ENCODE measurements around the gene OR2W1.

Gene OR2W1, protein sequence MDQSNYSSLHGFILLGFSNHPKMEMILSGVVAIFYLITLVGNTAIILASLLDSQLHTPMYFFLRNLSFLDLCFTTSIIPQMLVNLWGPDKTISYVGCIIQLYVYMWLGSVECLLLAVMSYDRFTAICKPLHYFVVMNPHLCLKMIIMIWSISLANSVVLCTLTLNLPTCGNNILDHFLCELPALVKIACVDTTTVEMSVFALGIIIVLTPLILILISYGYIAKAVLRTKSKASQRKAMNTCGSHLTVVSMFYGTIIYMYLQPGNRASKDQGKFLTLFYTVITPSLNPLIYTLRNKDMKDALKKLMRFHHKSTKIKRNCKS

DNA sequence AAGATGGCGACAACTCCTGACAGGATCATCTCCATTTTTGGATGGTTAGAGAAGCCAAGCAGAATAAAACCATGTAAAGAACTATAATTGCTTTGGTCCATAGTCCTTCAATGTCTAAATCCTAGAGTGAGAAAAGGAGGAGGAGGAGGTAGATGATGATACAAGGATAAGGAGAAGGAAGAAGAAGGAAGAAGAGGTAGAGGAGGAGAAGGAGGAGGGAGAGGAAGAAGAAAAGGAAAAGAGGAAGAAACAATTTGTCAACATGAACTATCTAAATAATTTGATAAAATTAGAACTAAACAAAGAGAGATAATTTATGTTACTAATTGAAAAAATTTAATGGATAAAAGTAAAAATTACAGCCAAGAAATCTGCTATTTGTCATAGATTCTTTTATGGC, at the start of gene OR2W1:
Gene OR2W1, minus strand, starts transcription at position 101 of the 400 bp plus-strand sequence. Its CDS starts 0 bp downstream, at position 101.
- no peak for DNase-seq (ENCODE audit: low read depth in 2 of 2)

DNA sequence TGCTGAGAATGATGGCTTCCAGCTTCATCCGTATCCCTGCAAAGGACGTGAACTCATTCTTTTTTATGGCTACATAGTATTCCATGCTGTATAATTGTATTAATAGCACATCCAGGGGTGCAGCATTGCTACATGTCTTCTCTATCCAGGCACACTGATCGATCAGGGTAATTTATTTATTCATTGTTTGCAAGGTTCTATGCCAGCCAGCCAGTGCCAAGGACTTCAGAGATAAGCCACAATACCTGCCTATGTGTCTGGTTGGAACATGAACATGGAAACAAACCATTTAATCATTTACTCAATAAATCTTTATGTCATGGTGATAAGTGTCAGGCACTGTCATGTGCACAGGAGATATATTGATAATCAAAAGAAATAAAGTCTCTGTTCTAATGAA, 48.0 kb upstream of the OR2W1 start:
- no peak for DNase-seq (ENCODE audit: low read depth in 2 of 2)

DNA sequence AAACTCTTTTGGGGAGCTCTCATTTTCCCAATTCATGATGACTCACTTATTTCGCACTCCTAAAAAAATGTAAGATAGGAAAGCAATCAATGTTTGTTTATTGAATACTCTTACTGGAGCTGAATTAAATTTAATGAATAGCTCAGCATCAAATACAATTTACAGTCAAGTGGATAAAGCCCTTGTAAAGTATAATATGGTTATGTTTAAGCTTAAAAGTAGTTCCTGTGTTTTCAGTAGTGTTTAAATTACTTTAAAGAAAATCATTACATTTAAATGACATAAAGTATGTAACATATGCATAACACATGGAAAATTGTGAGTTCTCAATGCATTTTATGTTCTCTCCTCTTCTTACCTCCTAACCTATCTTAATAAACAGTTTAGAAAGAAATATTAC, 42.2 kb upstream of the OR2W1 start, which contains the start of gene OR2B3:
Gene OR2B3, minus strand, starts transcription at position 101 of the 400 bp plus-strand sequence. Its CDS starts 65 bp downstream, at position 36.
- DNase-seq (ENCODE audit: low read depth in 2 of 2) = no peak

DNA sequence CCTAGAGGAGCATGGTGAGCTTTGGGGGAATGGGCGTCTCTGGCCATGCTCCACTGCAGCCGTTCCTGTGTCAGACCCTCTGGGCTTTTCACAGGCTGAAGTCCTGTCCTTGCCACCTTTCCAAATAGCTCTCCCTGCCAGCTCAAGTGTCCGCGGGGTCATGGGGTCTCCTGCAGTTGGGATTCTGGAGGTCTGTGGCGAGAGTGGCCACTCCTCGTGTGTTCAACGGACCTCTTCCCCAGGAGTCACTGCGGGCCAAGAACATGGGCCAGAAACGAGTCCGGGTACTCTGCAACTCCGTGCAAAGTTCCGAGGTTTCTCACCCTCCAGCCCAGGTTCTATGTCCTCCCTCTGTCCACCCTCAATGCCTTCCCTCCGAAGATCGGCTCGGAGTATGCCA, 37.5 kb upstream of the OR2W1 start:
- no peak for DNase-seq (ENCODE audit: low read depth in 2 of 2)

DNA sequence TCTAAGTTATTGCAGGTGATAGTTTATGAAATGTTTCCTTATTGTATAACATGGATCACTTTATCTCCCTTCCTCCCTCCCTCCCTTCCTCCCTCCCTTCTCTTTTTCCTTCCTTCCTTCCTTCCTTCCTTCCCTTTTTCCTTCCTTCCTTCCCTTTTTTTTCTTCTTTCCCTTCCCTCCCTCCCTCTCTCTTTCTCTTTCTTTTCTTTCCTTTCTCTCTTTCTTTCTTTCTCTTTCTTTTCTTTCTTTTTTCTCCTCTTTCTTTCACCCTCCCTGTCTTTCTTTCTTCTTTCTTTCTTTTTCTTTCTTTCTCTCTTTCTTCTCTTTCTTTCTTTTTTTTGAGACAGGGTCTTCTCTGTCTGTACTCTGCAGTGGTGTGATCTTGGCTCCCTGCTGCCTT, 36.3 kb upstream of the OR2W1 start:
- no peak for DNase-seq (ENCODE audit: low read depth in 2 of 2)

DNA sequence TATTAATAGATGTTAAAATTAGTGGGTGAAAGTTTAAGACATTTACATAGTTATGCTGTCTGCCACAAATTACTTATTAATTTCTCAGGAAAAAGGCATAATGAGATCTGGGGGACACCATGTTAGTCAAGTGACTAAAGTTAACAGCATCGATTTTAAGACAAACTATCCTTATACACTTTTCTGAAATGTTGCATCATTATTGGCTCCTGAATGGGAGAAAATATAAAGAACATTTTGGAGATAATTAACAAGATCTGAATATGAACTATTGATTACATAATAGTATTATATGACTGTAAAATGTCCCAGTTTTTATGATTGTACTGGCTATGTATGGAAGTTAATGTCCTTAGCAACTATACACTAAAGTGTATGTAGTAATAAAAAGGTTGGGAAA, 34.2 kb upstream of the OR2W1 start:
- DNase-seq (ENCODE audit: low read depth in 2 of 2) = no peak

DNA sequence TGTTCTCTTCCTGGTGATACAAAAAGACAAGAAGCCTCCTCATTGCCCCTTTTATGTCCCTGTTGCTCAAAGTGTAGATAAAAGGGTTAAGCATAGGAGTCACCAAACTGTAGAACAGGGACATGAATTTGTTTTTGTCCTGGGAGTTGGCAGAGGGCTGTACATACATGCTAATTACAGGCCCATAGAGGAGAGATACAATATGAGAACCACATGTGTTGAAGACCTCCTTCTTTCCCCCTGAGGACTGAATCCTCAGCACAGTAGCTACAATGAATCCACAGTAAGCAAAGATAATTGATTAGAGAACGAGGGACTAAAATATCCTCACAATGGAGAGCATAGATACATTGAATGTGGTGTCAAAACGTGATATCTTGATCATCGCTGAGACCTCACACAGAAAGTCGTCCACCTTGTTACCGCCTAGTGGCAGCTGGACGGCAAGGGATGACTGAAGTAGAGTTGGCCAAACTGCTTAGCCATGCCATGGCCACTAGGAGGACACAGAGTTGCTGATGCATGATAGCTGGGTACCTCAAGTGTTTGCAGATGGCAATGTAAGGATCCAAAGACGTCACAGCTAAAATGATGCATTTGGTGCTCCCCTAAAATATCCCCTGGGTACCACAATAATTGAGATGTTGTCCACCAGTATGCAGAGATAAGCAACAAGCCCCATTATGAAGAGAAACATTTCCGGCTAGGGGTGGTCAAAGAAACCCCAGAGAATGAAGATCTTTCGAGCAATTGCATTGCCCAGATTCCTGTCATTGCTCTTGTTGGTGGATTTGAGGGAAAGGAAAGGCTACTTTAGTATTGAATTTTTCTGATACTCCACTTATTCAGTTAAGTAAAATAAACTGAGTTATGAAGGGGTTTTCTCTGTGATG, 27.1 kb upstream of the OR2W1 start:
- no peak for DNase-seq (ENCODE audit: low read depth in 2 of 2)

DNA sequence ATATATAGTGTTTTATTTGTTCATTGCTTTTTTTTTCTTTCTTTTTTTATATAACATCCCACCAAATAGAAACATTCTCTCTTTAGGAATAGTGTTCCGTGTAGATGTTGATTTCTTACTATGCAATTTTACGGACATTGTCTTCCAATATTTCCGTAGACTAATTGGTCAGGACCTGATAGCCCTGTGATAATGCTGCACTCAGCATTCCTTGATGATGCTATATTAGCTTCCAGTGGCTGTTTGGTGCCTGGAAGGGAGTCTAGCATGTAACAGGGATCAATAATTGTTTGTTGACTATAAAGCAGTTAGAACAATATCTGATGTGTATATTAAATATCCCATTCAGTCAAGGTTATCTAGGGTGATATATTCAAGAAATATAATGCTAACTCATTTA, 6.7 kb upstream of the OR2W1 start:
- no peak for DNase-seq (ENCODE audit: low read depth in 2 of 2)

DNA sequence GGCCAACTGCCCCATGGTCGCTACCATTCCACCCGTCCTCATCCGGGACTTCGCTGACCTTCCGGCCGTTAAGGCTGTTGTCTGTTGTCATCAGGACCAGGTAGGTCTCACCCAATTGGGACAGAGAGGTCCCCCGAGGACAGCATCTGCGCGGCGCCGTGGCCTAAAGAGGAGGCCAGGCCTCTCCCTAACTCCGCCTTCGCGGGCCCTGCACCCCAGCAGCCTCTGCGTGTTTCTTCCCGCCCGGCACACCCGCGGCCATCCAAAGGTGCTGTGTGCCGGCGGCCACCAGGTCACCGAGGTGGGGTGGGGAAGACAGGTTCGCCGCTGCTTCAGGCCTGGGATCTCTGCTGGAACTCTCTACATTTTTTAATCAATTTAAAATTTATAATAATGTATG, 9.0 kb downstream of the OR2W1 start:
- no peak for DNase-seq (ENCODE audit: low read depth in 2 of 2)

DNA sequence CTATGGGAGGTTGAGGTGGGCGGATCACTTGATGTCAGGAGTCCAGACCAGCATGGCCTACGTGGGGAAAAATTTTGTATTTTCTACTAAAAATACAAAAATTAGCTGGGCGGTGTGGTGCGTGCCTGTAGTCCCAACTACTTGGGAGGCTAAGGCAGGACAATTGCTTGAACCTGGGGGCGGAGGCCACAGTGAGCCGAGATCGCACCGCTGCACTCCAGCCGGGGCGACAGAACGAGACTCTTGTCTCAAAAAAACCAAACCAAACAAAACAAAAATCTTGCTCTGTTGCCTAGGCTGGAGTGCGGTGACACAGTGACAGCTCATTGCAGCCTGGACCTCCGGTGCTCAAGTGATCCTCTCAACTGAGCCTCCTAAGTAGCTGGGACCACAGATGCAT, 16.2 kb downstream of the OR2W1 start:
- DNase-seq (ENCODE audit: low read depth in 2 of 2) = no peak

DNA sequence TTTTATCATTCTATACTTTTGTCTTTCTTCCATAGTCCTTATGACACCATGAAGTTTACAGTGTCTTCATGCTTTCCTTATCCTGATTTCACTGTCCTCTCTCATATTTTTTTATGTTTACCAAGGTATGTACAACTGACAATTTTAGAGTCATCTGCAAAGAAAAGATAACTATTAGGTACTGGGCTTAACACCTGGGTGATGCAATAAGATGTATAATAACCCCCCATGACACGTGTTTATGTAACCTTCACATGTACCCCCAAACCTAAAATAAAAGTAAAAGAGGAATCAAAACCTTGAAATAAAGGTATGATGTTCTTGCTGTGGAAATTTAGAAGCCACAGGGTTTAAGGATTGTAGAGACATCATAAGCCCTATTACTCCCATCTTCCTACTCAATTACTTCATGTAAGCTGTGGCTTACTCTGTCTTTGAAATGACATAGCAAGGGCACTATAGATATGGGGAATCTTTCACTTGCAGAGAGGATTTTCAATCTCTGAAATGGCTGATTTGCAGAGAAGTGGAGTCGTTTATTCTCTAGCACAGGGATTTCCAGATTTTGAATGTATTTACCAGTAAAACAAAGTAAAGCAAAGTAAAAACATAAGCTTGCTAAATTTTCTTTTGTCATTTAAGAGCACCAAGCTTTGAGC, 18.9 kb downstream of the OR2W1 start:
- DNase-seq (ENCODE audit: low read depth in 2 of 2) = no peak

DNA sequence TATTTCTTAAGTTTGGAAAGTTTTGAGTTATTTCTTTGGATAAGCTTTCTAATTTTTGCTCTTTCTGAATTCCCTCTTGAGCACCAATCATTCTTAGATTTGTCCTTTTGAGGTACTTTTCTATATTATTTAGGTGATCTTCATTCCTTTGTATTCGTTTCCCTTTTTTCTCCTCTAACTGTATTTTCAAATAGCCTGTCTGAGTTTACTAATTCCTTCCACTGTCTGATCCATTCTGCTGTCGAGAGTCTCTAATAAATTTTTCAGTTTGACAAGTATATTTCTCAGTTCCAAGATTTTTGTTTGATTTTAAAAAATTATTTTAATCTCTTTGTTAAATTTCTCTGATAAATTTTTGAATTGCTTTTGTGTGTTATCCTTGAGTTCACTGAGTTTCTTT, 23.5 kb downstream of the OR2W1 start:
- no peak for DNase-seq (ENCODE audit: low read depth in 2 of 2)

DNA sequence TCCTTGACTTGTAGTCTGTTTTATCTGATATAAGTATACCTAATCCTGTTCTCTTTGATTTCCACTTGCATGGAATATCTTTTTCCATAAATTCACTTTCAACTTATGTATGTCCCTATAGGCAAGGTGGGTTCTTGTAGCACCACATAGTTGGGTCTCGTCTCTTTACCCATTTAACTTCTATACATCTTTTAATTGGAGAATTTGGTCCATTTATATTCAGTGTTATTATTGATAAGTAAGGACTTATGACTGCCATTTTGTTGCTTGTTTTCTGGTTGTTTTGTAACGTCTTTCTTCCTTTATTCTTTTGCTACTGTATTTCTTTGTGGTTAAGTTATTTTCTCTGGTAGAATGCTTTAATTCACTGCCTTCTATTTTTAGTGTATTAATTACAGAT, 25.3 kb downstream of the OR2W1 start:
- DNase-seq (ENCODE audit: low read depth in 2 of 2) = no peak

DNA sequence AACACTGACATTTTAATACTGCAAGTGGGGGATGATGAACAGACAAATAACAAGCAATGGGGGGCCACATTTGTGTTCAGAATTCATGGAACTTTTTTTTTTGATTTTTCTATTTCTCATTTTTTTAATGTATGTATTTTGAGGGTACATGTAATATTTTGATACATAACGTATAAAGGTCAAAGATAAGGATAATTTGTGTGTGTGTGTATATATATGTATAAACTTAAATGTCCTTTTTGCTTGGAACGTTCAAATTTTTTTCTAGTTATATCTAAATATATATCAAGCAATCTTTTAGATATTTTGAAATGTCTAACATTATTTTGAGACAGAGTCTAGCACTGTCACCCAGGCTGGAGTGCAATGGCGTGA, 27.6 kb downstream of the OR2W1 start:
- DNase-seq (ENCODE audit: low read depth in 2 of 2) = no peak

DNA sequence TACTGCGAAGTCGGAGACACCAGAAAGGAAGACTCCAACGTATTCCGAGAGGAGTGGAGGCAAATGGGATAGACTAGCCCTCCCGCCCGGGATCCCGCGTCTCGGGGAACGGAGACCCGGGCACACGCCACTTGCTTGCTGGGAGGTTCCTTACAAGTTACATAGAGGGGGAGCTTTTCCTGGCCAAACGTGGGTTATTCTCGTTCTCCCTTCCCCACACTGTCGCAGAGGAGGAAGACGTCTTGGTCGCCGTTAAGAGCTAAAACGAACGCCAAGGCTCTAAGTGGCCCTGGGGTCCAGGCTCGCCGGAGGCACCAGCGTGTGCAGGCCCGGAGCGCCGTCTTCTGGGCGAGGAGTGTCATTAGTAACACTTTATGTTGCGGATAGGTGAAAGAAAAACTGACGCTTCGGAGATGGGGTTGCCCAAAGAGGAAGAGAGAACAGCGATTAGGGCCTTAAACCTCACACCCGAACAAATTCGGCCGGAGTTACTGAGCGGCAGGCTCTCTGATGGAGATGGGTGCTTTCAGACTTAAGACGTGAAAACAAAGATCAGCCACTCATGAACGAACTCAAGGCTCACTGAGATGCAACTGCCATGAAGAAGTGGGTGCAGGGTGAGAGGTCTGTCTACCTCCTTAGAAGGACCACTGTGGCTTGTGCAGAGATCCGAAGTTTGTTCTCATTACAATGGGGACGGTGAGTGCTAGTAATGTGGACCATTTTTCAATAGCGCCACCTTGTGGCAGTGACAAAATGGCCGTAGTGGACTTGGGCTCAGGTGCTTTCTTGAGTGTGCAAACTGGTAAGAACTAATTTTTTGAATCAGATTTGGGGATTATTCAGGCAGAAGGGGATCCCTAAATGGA, 28.2 kb downstream of the OR2W1 start:
- DNase-seq (ENCODE audit: low read depth in 2 of 2) = peak; percentile 66 to 68

DNA sequence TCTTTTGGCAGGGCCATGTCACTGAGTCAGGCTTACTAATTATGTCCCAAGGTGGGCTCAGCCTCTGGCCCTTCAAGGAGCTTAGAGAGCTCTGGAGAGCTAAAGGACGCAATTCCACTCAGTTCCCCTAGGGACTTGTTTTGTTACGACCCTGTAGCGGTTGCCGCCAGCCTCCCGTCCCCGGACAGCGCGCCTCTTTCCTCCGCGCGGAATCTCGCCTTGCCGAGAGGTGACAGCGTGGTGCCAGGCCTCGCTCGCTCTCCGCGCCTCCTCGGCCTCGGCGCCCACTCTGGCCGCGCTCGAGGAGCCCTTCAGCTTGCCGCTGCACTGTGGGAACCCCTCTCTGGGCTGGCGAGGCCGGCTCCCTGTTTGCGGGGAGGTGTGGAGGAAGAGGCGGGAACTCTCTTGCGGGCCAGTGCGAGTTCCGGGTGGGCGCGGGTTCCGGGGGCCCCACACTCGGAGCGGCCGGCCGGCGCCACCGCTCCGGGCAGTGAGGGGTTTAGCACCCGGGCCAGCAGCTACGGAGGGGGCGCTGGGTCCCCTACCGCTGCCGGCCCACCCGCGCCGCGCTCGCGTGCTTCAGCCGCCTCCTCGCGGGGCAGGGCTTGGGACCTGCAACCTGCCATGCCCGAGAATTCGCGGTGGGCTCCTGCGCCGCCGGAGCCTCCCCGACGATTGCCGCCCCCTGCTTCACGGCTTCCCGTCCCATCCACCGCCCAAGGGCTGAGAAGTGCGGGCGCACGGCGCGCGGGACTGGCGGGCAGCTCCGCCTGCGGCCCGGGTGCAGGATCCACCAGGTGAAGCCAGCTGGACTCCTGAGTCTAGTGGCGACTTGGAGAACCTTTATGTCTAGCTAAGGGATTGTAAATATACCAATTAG, 30.0 kb downstream of the OR2W1 start:
- DNase-seq (ENCODE audit: low read depth in 2 of 2) = no peak

DNA sequence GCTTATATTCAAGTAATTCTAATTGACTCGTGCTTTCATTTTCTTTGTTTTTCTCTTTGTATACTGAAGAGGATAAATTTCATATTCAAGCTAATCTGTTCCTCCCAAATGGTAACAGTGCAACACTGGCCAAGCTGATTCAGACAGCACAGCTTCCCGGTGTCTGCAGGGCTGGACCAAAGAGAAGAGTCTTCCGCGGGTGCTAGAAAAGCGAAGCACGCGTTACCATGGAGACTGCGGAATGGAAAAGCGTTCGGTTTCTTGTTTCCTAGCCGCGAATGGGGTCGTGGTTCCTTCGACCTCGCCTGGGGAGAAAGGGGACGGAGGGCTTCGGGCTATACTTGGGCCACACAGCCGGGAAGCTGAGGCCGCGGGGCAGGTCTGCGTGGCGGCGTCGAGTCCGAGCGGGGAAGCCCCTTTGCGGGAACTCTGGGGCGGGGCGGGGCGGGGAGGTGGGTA, 33.7 kb downstream of the OR2W1 start:
- peak in 1 of 2 donors; percentile 13 for DNase-seq (ENCODE audit: low read depth in 2 of 2)

DNA sequence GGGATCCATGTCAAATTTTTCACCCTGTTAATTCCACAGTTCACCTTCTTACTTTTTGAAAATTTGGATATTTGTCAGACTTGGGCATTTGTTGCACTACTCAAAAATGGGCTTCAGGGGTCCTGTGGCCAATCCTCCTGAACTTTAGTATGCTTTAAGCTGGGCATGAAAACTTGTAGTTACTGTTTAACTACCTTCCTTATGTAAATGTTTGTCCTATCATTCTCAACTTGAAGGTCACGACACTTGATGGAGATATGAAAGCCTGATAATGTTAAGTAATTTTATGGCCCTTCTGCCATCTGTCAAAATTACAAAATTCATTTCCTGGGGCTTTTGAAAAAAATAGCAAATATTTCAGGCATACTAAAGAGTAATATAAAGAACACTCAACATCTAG, 35.6 kb downstream of the OR2W1 start:
- no peak for DNase-seq (ENCODE audit: low read depth in 2 of 2)

DNA sequence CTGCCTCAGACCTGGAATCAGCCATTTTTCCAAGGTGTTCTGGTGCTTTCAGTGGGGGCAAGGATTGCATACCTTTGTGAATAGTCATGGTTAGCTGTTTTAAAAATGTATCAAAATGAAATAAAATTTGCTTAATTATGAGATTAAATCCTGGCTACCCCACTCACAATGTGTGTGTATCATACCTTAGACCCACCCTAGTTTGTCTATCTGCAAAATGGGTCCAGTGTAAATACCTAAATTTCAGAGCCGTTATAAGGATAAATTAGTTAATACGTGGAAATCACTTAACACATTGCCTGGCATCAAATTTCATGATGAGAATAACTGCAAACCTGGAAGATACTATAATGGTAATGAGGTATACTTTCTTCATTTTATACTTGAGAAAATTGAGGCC, 36.9 kb downstream of the OR2W1 start:
- no peak for DNase-seq (ENCODE audit: low read depth in 2 of 2)

DNA sequence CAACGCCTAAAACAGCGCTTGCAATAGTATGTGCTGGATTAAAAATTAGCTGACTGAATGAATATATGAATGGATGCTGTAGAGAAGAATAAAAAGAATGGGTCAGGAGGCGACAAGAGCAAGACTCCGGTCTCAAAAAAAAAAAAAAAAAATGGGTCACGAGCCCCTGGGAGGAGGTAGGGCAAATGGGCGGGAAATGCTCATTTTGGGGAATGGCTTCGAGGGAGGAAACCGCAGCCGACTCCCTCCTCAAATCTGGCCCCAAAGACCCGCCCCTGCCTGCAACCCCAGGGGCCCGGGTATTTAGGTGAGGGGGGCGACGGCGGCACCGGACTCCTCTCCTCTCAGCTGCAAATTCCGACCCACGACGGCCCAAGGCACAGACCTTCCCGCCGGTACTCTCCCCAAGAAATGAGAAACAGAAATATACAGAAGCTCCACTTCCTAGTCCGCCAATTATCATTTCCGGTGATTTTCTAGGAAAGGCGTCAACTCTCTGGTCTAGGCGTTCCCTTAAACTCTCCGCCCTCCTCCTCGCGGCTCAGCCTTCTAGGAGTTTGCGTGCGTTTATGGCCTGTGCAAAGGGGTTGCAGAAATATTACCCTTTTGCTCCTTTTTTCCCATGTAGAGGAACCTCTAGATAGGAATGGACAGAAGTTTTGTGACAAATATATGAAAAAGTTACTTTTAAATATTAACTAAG, 39.6 kb downstream of the OR2W1 start, which contains the start of gene ZNF311:
Gene ZNF311, minus strand, starts transcription at position 133 of the 703 bp plus-strand sequence. CDS start 1,361 bp downstream, outside the sequence.
- no peak for DNase-seq (ENCODE audit: low read depth in 2 of 2)

Measured in stimulated activated CD8-positive, alpha-beta memory T cell treated with anti-CD3 and anti-CD28 coated beads, Interleukin-2, amount 100 ng/mL, for 1 hour (primary cell).